T47D (cell line): ENCODE results near the gene PDZD2.

Source experiments
- DNase-seq, 2 experiments: peaks; one replicate each; pipeline versions ENCODE4 v3.0.0 to v3.0.0-alpha.2; 2011 to 2012; ENCODE audit warnings: low read depth in 1 of 2, low spot score in 1 of 2
- JUND ChIP-seq: IDR thresholded peaks from 2 replicates; pipeline ENCODE4 v1.6.1; 2012; ENCODE audit warnings: low read depth
- in situ Hi-C: cut with HindIII; loops from 2 replicates; pipeline ENCODE4 v1.10.0; 2016; ENCODE audit warnings: low sequenced_read_pairs, low pct_unique_long_range_greater_than_20kb

Gene PDZD2

GRCh38 chr5:31620026-31620425 is 18.9 kb upstream of the PDZD2 start:
- TF ChIP-seq JUND: no peak
- DNase-seq: no peak
- in situ Hi-C loops: no loop called here

DNA sequence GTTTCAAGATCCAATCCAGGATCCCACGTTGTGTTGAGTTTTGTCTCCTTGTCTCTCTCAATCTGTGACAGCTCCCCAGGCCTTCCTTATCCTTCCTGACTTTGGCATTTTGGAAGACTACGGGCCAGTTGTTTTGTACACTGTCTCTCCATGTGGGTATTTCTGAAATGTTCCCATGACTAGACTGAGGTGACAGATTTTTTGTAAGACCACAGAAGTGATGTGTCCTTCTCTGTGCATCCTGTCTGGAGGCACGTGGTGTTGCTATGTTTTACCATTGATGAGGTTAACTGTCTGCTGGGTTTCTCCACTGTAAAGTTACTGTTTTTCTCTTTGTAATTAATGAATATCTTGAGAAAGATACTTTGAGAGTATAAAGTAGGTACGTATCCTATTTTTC is 15.7 kb upstream of the PDZD2 start:
- no peak for DNase-seq
- TF ChIP-seq JUND: no peak
- in situ Hi-C loops: no loop called here

- TF ChIP-seq JUND: no peak
- no peak for DNase-seq
- in situ Hi-C loops: no loop called here
Observed at GRCh38 chr5:31625394-31625793, 13.5 kb upstream of the PDZD2 start.

- no peak for DNase-seq
- in situ Hi-C loops: no loop called here
- TF ChIP-seq JUND: no peak
Observed at GRCh38 chr5:31626156-31626555, 12.8 kb upstream of the PDZD2 start.

GRCh38 chr5:31626604-31627234 is 12.2 kb upstream of the PDZD2 start:
- in situ Hi-C loops: no loop called here
- TF ChIP-seq JUND: no peak
- DNase-seq: no peak

DNA sequence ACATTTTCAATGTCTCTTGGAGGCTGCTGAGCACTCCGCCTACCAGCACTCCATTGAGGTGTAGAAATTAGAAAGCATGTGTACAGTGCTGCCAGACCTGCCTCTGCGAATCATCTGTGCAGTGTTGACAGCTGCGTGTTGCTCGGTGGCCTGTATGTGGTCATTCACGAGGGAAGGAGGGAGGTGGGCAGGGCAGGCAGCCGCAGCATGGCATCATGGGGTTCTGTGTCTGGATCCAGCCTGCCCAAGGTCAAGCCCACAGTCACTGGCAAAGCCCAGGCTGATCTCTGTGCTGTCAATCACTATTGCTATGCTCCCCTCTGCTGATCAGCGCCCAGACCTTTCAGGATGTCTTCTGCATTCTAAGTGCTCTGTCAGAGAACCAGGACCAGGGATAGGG is 8.0 kb upstream of the PDZD2 start:
- no peak for DNase-seq
- in situ Hi-C loops: no loop called here
- TF ChIP-seq JUND: no peak

GRCh38 chr5:31632460-31632859 is 6.5 kb upstream of the PDZD2 start:
- DNase-seq: no peak
- in situ Hi-C loops: no loop called here

GRCh38 chr5:31635446-31635845 is 3.5 kb upstream of the PDZD2 start:
- DNase-seq: no peak
- in situ Hi-C loops: no loop called here
- TF ChIP-seq JUND: no peak

More at GRCh38 chr5:31632460-31632859, 6.5 kb upstream of the PDZD2 start:
- TF ChIP-seq JUND: no peak

DNA sequence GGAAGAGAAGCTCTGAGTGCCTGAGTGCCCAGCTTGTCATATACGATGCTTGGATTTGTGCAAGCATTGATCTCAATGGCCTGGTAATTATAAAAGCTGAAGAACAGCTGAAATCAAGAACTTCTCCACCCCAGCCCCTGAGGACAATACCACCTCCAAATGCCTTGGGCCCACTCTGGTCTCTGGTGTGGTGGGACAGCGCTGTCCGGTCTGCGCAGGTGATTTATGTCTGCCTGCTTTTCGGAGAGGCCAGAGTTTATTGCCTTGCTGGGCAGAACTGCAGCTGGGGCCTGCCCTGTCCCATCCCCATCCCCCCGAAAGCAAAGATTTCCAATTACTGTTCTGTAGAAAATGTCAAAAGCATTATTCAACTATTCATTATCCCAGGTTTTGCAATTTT is 1.1 kb upstream of the PDZD2 start:
- no peak for DNase-seq
- in situ Hi-C loops: no loop called here
- TF ChIP-seq JUND: no peak

- TF ChIP-seq JUND: no peak
- in situ Hi-C loops: no loop called here
- DNase-seq: no peak
Observed at GRCh38 chr5:31638345-31638744, 586 bp upstream of the PDZD2 start.

DNA sequence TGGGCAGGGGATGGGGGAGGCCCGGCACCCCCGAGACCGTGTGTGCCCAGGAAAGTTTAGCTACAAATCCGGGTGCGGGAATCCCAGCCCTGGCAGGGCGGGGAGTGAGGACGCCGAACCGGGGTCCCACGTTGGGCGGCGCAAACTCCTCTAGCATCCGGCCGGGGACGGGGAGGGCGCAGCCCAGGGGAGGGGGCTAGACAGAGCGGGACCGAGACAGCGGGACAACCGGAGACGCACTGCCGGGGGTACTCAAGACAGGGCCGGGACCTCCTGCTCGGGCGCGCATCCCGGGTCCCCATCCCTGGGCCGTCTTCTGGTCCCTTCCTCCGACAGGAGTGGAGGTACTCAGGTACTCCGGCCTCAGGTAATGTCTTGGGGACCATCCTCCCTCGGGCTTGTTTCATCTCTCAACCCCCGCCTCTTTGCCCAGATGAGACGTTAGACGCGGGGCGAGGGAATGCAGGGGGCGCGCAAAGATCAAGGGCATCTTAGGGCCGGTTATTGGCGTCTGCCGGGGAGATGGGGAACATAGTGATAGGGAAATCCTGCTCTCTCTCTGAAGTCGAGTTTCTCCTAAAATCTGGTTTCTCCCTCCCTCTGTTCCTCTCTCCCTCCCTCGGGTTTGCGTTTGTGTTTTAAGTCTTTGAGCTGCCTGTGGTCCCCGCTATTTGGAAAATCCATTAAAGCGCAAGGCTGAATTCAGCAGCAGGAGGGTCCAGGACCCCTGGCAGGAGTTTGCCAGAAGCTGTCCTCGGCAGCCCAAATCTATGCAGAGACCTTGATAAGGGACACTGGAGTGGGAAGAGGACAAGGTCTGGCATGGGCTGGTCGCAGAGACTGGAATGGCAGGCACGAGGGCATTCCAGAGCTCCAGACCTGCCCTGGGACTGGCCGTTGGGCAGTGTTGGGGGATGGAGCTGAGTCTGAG is 815 bp downstream of the PDZD2 start:
- in situ Hi-C loops: no loop called here
- DNase-seq: peak in 1 of 2 experiments; percentile 21

GRCh38 chr5:31640573-31640972 is 1.6 kb downstream of the PDZD2 start:
- no peak for TF ChIP-seq JUND
- DNase-seq: no peak
- in situ Hi-C loops: no loop called here

More for the DNA sequence above, 815 bp downstream of the PDZD2 start:
- TF ChIP-seq JUND: no peak

- no peak for DNase-seq
- in situ Hi-C loops: no loop called here
- TF ChIP-seq JUND: no peak
Observed at GRCh38 chr5:31641059-31641458, 2.1 kb downstream of the PDZD2 start.
